ENCODE data around the gene SARDH. TPM values are rescaled to one million over a fixed set of nuclear protein-coding genes. Genes with fewer than 3 reads are reported as not detected.

Gene SARDH
- total RNA-seq, 1 experiment from 2014 or later, result 9.9 TPM

DNA sequence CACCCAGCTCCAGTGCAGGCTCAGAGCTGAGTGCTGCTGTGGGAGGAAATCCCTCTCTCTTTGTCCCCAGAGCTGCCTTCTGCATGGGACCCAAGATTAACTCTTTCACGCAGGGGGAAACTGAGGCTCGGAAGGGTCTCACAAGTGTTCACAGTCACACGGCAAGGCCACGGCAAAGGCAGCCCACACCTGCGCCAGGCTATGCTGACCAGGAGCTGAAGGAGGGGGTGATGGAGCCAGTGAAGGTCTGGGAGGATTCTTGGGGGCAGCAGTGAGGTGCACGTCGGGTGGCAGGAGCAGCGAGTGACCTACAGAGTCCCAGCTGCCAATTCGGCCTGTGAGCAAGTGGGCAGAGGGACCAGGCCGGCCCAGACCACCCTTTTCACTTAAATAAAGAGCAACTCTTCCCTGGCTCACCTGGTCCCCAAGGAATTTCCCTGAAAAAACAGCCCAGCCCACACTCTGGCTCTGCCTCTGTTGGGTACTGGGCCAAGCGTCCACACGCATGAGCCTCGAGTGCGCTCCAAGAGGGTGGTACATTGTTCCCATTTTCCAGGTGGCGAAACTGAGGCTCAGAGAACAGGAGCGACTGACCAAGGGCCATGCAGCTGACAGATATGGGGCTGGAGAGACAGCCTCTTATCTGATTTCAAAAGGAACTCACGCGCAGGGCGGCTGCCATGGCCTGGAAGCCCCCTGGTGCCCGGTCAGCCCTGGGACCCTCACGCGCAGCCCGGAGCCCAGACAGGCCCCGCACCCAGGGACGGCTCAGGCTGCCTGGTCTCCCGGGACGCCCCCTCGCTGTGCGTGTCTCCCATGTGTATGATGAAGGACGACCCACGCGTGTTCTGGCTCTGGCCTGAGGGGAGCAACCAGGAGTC, 28.2 kb downstream of the SARDH start:
- TF ChIP-seq, protein P1, sequence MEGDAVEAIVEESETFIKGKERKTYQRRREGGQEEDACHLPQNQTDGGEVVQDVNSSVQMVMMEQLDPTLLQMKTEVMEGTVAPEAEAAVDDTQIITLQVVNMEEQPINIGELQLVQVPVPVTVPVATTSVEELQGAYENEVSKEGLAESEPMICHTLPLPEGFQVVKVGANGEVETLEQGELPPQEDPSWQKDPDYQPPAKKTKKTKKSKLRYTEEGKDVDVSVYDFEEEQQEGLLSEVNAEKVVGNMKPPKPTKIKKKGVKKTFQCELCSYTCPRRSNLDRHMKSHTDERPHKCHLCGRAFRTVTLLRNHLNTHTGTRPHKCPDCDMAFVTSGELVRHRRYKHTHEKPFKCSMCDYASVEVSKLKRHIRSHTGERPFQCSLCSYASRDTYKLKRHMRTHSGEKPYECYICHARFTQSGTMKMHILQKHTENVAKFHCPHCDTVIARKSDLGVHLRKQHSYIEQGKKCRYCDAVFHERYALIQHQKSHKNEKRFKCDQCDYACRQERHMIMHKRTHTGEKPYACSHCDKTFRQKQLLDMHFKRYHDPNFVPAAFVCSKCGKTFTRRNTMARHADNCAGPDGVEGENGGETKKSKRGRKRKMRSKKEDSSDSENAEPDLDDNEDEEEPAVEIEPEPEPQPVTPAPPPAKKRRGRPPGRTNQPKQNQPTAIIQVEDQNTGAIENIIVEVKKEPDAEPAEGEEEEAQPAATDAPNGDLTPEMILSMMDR (conservative IDR thresholded peaks at IDR 0.05), result no peak
- TF ChIP-seq EZH2 (IDR thresholded peaks at IDR 0.05; ENCODE audit: low read depth), result no peak
- Histone ChIP-seq H3K9me3 (ENCODE audit: insufficient read depth, low read depth) (no peaks in the 10 kb centered on the region), H3K79me2 (ENCODE audit: low read depth) (no peaks in the 10 kb centered on the region), H3F3A (ENCODE audit: insufficient read depth, low read depth) (no peaks in the 10 kb centered on the region), H3K4me1 (replicated peaks; ENCODE audit: insufficient read depth) (no peaks in the 10 kb centered on the region), H2AFZ (no peak overlapping the region), H3K27me3 (ENCODE audit: insufficient read depth, low read depth) (peaks cover 63% of the 10 kb centered on the region), H4K20me1 (ENCODE audit: insufficient read depth) (no peaks in the 10 kb centered on the region), H3K9me2 (ENCODE audit: insufficient read depth) (no peaks in the 10 kb centered on the region), H3K27ac (no peak overlapping the region), H3K4me3 (no peak overlapping the region), H3K36me3 (ENCODE audit: low read depth) (no peaks in the 10 kb centered on the region), H3K4me2 (no peak overlapping the region)
- intact Hi-C loops (cut with micrococcal nuclease; ENCODE audit: unreplicated experiment), result loop anchor here (5.0 kb wide), 1 partner anchor 53 kb away; no protein-coding TSS in a partner anchor
- CTCF ChIA-PET, result no interaction called here
- no TSS peak for BruUV-seq (replicated peaks)
- POLR2A ChIA-PET (ENCODE audit: unreplicated experiment), result no interaction called here
- no peak for DNase-seq

DNA sequence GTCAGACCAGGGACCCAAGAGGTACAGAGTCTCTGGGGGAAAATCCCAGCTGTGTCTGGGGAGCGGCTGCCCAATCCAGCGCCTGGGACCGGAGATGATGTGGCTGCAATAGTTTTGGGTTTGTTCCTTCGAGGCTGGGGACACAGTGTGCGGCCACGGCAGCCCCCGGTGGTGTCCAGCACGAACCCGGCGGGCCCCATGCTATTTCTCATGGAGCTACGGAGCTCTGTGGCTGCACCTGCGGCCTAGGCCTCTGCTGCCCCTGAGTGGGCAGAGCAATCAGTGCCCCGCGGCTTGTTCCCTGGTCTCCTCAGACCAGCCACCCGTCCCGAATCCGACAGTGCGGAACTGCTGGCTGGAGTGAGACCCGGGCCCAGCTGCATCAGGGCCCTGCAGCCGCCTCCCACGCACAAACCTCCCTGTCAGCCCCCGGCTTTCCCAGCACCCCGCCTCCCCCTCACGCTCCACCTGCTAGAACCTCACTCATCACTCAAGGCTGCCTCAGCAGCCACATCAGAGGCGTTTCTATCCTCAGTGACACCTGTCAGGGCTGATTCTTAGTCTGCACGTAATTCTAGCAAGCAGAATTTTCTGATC, 29.0 kb downstream of the SARDH start:
- no peaks in the 10 kb centered on the region for H4K20me1 ChIP-seq (ENCODE audit: insufficient read depth)
- ChIA-PET POLR2A (ENCODE audit: unreplicated experiment) (no interaction called here), CTCF (no interaction called here)
- H3K4me1 ChIP-seq (replicated peaks; ENCODE audit: insufficient read depth), result no peaks in the 10 kb centered on the region
- no peak overlapping the region for H3K4me2 ChIP-seq
- H3K27ac ChIP-seq, result no peak overlapping the region
- H3K9me3 ChIP-seq (ENCODE audit: insufficient read depth, low read depth), result no peaks in the 10 kb centered on the region
- H3K9me2 ChIP-seq (ENCODE audit: insufficient read depth), result no peaks in the 10 kb centered on the region
- no peaks in the 10 kb centered on the region for H3K36me3 ChIP-seq (ENCODE audit: low read depth)
- intact Hi-C loops (cut with micrococcal nuclease; ENCODE audit: unreplicated experiment), result no loop called here
- no peak for TF ChIP-seq EZH2 (IDR thresholded peaks at IDR 0.05; ENCODE audit: low read depth)
- TF ChIP-seq, protein P1 (conservative IDR thresholded peaks at IDR 0.05), result no peak
- DNase-seq, result no peak
- peaks cover 62% of the 10 kb centered on the region for H3K27me3 ChIP-seq (ENCODE audit: insufficient read depth, low read depth)
- no TSS peak for BruUV-seq (replicated peaks)
- no peaks in the 10 kb centered on the region for H3F3A ChIP-seq (ENCODE audit: insufficient read depth, low read depth)
- no peaks in the 10 kb centered on the region for H3K79me2 ChIP-seq (ENCODE audit: low read depth)
- H3K4me3 ChIP-seq, result no peak overlapping the region
- no peak overlapping the region for H2AFZ ChIP-seq

GRCh38 chr9:133708246-133709014, 29.7 kb downstream of the SARDH start:
- BruUV-seq (replicated peaks), result no TSS peak
- ChIA-PET CTCF (no interaction called here), POLR2A (ENCODE audit: unreplicated experiment) (no interaction called here)
- H3F3A ChIP-seq (ENCODE audit: insufficient read depth, low read depth), result no peaks in the 10 kb centered on the region
- no peak overlapping the region for H3K4me2 ChIP-seq
- no peak overlapping the region for H2AFZ ChIP-seq
- no peaks in the 10 kb centered on the region for H3K9me3 ChIP-seq (ENCODE audit: insufficient read depth, low read depth)
- peaks cover 63% of the 10 kb centered on the region for H3K27me3 ChIP-seq (ENCODE audit: insufficient read depth, low read depth)
- no peak overlapping the region for H3K4me3 ChIP-seq
- intact Hi-C loops (cut with micrococcal nuclease; ENCODE audit: unreplicated experiment), result no loop called here
- DNase-seq, result no peak
- no peaks in the 10 kb centered on the region for H3K79me2 ChIP-seq (ENCODE audit: low read depth)
- no peak for TF ChIP-seq EZH2 (IDR thresholded peaks at IDR 0.05; ENCODE audit: low read depth)
- TF ChIP-seq, protein P1 (conservative IDR thresholded peaks at IDR 0.05), result no peak
- H3K9me2 ChIP-seq (ENCODE audit: insufficient read depth), result no peaks in the 10 kb centered on the region
- no peaks in the 10 kb centered on the region for H3K4me1 ChIP-seq (replicated peaks; ENCODE audit: insufficient read depth)
- H3K27ac ChIP-seq, result no peak overlapping the region
- no peaks in the 10 kb centered on the region for H4K20me1 ChIP-seq (ENCODE audit: insufficient read depth)
- no peaks in the 10 kb centered on the region for H3K36me3 ChIP-seq (ENCODE audit: low read depth)

Measured in PC-9 (cell line).